Activated T-helper 17 cell treated with anti-CD3 and anti-CD28 coated beads, Interleukin-2, amount 50 U/mL, for 72 hours (primary cell): ENCODE measurements around the gene VSTM2L. TPM values are rescaled to one million over a fixed set of nuclear protein-coding genes. Genes with fewer than 3 reads are reported as not detected.

Experiments used
- ATAC-seq: fragments of 150-1000 bp; cut with Tn5 transposase; replicated peaks from 2 replicates; pipeline ENCODE4 v1.10.0; 2021; ENCODE audit warnings: mild to moderate bottlenecking, moderate library complexity
- H3K27ac Mint-ChIP-seq: one replicate; pipeline ENCODE4 v1.8.0; 2022; ENCODE audit warnings: mixed read lengths
- H3K27me3 Mint-ChIP-seq: one replicate; pipeline ENCODE4 v1.8.0; 2022; ENCODE audit warnings: mixed read lengths
- H3K36me3 Mint-ChIP-seq: one replicate; pipeline ENCODE4 v1.8.0; 2022; ENCODE audit warnings: low read depth, mild to moderate bottlenecking, mixed read lengths
- H3K4me1 Mint-ChIP-seq: one replicate; pipeline ENCODE4 v1.8.0; 2022; ENCODE audit warnings: mixed read lengths
- H3K4me3 Mint-ChIP-seq: one replicate; pipeline ENCODE4 v1.8.0; 2022; ENCODE audit warnings: mild to moderate bottlenecking, mixed read lengths
- H3K9me3 Mint-ChIP-seq: one replicate; pipeline ENCODE4 v1.8.0; 2022; ENCODE audit warnings: mixed read lengths
- total RNA-seq, 2 donors: library from RNA; stranded (reverse); gene quantifications; one replicate each; pipeline ENCODE4 v1.2.3, GENCODE V29; 2022

The VSTM2L gene
- total RNA-seq, 2 donors from 2014 or later: not detected

DNA sequence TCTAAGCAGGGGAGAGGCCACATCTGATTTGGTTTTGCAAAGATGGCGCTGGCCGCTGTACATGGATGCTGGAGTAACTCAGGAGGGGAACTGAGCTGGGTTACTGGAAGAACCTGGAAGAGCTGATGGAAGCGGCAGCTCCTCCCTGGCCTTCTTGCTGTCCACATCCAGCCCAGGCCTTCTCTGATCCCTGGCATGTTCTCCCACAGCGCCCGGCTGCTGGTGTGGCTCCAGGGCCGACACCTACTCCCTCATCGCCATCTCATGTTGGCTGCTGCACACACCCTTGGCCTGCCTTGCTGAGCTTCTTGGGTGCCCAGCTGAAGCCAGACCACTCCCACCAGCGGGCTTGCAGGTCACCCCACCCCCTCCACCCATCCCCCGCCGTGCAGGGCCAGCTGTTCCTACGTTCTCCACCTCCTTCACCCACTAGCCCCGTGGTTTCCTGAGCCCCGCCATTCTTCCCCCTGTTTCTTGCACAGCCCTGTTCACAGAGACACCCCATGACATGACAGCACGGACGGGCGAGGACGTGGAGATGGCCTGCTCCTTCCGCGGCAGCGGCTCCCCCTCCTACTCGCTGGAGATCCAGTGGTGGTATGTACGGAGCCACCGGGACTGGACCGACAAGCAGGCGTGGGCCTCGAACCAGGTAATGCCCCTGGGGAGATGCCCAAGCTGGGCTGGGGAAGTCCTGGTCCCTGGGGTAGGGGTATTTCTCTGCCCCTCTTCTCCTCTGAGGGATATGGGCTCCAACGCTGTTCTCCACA, 28.4 kb downstream of the VSTM2L start:
- Mint-ChIP-seq H3K4me3 (no peak overlapping the region), H3K36me3 (no peaks in the 10 kb centered on the region), H3K27me3 (peaks cover 16% of the 10 kb centered on the region), H3K4me1 (no peaks in the 10 kb centered on the region), H3K27ac (no peak overlapping the region), H3K9me3 (no peaks in the 10 kb centered on the region)
- no peak for ATAC-seq

DNA sequence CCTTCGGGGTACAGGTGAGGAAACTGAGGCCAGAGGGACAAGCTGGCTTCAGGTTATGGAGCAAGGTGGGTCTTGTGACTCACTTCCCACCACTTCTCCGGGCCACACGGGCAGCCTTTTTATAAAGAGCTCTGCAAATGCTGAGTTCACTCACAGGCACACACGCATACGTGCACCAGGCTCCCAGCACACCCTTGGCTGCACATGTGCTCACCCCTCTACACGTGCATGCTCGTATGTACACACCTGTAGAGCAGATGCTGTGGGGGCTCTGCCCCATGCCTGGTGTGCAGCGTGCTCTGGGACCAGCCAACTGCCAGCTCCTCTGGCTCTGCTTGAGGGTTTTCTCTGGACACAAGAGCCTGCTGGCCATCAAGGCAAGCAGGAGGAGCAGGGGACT, 29.1 kb downstream of the VSTM2L start:
- Mint-ChIP-seq H3K27ac (no peak overlapping the region), H3K4me3 (no peak overlapping the region), H3K27me3 (peaks cover 16% of the 10 kb centered on the region)

DNA sequence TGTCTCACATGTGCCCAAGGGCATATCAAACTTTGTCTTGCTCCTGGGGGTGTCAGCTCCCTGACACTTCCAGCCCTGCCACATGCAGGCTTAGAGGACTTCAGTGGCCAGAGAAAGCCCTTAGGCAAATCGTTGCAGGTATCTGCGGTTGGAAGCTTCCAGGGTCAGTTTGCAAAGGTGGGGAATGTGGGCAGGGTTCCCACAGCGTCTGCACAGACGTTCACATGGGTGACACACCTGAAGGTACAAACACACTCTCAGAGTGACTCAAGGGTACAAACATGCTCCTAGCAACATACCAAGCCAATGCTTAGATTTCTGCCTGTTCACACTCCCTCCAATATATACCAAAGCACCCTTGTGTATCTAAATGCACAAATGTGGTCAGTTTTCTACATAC, 30.0 kb downstream of the VSTM2L start:
- ATAC-seq: no peak
- Mint-ChIP-seq H3K4me3 (no peak overlapping the region), H3K4me1 (no peaks in the 10 kb centered on the region), H3K27me3 (peaks cover 19% of the 10 kb centered on the region), H3K27ac (no peak overlapping the region), H3K36me3 (no peaks in the 10 kb centered on the region), H3K9me3 (no peaks in the 10 kb centered on the region)

More for the DNA sequence above, 29.1 kb downstream of the VSTM2L start:
- ATAC-seq: no peak
- H3K36me3 Mint-ChIP-seq: no peaks in the 10 kb centered on the region
- no peaks in the 10 kb centered on the region for H3K4me1 Mint-ChIP-seq
- no peaks in the 10 kb centered on the region for H3K9me3 Mint-ChIP-seq

DNA sequence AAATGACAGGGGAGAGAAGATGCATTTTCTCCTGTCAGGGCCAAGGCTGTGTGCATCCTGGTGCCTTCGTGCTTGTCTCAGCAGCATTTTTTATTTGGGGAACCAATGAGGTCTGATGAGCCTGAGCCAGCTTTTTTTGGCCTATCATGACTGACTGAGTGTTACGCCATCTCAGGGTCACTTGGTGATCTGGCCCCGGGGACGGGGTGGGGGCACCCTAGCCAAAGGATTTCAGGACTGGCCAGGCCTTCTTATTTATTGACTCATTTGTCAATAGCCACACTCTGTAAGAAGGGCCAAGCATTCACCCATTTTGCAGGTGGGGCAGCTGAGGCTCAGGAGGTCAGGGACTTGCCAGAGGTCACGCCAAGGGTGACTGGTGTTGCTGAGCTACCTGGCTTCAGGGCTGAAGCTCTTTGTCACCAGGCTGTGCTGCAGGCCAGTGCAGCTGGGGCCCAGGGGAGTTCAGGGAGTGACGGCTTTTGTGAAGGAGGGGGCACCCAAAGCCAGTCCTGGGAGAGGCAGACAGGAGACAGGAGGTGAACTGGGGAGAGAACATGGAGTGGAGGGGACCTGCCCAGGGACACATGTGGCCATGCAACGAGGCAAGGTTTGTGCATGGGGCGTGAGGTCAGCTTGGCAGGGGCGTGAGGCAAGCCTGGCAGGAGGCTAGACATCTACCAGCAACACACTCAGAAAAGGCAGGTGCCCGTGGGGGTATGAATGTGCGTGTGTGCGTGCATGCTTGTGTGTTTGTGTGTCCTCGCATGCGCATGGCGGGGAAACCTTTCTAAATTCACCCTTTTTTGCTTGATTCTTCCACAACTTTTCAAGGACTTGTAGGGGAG, 31.1 kb downstream of the VSTM2L start:
- H3K4me3 Mint-ChIP-seq: no peak overlapping the region
- H3K27me3 Mint-ChIP-seq: peaks cover 16% of the 10 kb centered on the region
- no peaks in the 10 kb centered on the region for H3K36me3 Mint-ChIP-seq
- no peaks in the 10 kb centered on the region for H3K9me3 Mint-ChIP-seq
- no peaks in the 10 kb centered on the region for H3K4me1 Mint-ChIP-seq
- H3K27ac Mint-ChIP-seq: no peak overlapping the region
- ATAC-seq: no peak

DNA sequence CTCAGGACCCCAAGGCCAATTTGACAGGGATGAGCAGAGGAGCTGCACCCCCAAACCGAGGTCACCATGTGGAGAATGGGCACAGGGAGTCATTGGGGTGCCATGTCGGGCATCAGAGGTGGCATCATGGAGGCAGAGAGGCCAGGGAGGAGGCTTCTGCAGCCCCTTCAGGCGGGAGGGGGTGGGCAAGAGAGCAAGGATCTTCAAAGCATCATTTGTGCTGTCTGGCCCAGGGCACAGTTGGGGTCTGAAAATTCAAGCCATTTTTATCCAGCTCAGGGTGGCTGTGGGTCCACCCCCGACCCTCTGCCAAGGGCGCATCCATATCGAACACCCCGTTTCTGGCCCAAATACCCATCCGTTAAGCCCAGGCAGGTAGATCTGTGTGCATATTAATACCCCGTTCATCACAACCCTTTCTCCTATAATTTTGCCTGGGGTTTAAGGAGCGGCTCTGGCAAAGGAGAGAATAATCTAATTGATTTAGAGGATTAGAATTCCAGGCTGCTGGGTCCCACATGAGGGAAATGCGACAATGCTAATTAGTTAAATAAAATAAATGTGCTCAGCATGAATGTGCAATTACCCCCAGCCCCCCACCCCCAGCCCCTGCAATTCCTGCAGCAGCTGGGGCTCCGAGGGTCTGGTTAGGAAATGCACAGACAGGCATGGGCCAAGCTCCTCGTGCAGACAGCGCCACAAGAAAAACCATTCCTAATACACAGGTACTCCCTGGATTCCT, 31.9 kb downstream of the VSTM2L start:
- Mint-ChIP-seq H3K27ac (no peak overlapping the region), H3K9me3 (no peaks in the 10 kb centered on the region), H3K36me3 (no peaks in the 10 kb centered on the region), H3K4me1 (no peaks in the 10 kb centered on the region), H3K27me3 (peaks cover 10% of the 10 kb centered on the region), H3K4me3 (no peak overlapping the region)
- ATAC-seq: no peak

DNA sequence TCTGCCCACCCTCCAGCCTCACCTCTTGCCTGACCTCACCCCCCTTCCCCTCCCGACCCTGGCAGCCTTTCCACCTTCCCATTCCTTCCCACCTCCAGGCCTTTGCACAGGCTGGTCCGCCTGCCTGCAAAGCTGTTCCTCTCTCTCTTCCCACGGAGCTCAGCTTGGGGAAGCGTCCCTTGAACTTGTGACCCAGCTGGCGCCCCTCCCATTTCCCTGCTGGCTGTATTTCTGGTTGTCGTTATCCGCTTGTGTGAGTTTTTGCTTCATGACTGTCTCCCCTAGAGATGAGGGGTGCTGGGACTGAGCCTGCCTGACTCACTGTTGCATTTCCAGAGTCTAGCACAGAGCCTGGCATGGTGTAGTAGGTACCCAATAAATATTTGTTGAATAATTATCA, 32.5 kb downstream of the VSTM2L start:
- Mint-ChIP-seq H3K4me1 (no peaks in the 10 kb centered on the region), H3K4me3 (no peak overlapping the region), H3K9me3 (no peaks in the 10 kb centered on the region), H3K36me3 (no peaks in the 10 kb centered on the region), H3K27me3 (peaks cover 8% of the 10 kb centered on the region), H3K27ac (no peak overlapping the region)
- ATAC-seq: no peak

DNA sequence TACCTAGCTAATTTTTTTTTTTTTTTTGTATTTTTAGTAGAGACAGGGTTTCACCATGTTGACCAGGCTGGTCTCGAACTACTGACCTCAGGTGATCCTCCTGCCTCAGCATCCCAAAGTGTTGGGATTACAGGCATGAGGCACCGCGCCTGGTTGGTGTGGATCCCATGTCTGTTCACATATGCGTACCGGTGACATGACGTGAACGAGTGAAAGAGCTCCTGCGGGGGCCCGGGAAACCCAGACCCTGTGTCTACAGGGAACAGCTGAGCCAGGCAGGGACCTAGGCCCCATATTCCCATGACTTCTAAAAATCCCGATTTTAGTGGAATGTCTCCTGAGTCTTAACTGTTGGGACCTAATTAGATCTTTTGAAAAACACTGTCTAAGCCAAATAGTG, 33.1 kb downstream of the VSTM2L start:
- Mint-ChIP-seq H3K4me1 (no peaks in the 10 kb centered on the region), H3K9me3 (no peaks in the 10 kb centered on the region), H3K36me3 (no peaks in the 10 kb centered on the region), H3K27ac (no peak overlapping the region), H3K27me3 (peaks cover 7% of the 10 kb centered on the region), H3K4me3 (no peak overlapping the region)
- no peak for ATAC-seq

DNA sequence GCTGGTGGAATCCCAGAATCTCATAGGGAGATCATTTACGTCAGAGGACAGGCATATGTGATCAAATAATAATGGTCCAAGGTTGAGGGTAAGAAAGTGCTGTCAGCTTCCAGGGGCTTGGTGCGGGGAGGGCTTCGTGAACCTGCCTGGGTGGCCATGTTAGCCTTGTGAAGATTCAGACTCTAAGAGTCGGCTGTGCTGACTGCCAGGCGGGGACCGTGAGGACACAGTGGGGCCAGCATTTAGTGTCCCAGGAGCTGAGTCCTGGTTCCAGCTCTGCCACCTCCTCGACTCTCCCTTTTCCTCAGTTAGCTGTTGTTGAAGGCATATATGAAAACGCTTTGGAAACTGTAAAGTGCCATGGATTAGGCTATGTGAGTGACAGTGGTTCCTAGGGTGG, 33.5 kb downstream of the VSTM2L start:
- Mint-ChIP-seq H3K4me1 (no peaks in the 10 kb centered on the region), H3K9me3 (no peaks in the 10 kb centered on the region), H3K27me3 (peaks cover 7% of the 10 kb centered on the region), H3K4me3 (no peak overlapping the region), H3K27ac (no peak overlapping the region), H3K36me3 (no peaks in the 10 kb centered on the region)
- ATAC-seq: no peak

DNA sequence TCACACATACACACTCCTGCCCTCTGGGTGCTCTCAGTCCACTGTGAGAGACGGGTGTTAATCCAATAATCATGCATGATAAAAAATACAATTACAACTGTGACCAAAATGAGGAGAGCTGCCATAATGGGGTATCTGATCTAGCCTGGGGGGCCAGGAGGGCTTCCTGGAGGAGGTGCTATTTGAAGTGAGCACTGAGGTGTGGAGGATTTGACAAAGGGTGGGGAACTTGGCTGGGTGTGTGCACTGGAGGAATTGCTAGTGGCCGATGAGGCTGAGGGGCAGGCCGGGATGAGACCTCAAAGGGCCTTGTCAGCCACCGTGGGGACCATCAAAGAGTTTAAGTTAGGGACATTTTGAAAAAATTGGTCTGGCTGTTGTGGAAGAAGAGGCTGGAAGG, 34.8 kb downstream of the VSTM2L start:
- H3K4me1 Mint-ChIP-seq: no peaks in the 10 kb centered on the region
- no peaks in the 10 kb centered on the region for H3K36me3 Mint-ChIP-seq
- peaks cover 7% of the 10 kb centered on the region for H3K27me3 Mint-ChIP-seq
- no peaks in the 10 kb centered on the region for H3K9me3 Mint-ChIP-seq
- H3K27ac Mint-ChIP-seq: no peak overlapping the region
- H3K4me3 Mint-ChIP-seq: no peak overlapping the region
- no peak for ATAC-seq

DNA sequence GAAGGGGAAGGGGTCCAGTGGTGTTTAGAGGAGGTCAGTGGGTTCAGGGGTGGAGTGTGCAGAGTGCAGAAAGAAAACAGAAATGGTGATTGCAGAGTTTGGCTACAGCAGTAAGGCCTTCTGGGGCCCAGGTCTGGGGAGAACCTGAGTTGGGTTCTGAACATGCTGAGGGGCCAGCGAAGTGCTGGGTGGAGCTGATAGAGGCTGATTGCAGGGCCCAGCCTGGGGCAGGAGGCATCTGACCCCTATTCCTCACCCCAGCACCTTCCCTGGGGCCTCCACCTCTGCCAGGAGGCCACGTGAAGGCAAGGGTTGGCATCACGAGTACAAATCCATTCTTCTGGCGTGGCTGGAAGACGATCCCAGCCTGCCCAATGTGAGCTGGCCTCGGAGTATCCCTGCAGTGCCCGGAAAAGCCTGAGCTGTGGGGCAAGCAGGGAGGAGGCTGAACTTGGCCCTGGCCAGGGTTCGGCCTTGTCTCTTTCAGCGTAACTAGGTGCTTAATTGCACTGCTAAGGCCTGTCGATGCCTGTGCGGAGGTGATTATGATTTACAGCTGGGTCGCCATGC, 35.3 kb downstream of the VSTM2L start:
- H3K27ac Mint-ChIP-seq: no peak overlapping the region
- peaks cover 7% of the 10 kb centered on the region for H3K27me3 Mint-ChIP-seq
- no peak overlapping the region for H3K4me3 Mint-ChIP-seq
- no peaks in the 10 kb centered on the region for H3K36me3 Mint-ChIP-seq
- H3K9me3 Mint-ChIP-seq: no peaks in the 10 kb centered on the region
- ATAC-seq: no peak
- H3K4me1 Mint-ChIP-seq: no peaks in the 10 kb centered on the region

DNA sequence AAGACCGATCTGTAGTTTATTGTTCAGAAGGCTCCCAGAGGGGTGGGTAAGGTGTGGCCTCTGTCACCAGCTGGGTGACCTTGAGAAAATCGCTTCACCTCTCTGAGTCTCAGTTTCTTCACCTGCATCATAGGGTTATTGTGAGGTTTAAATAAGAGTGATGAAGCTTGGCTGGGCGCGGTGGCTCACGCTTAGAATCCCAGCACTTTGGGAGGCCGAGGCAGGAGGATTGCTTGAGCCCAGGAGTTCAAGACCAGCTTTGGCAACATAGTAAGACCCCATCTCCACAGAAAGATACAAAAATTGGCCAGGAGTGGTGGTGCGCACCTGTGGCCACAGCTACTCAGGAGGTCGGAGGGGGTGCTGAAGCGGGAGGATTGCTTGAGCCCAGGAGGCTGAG, 36.0 kb downstream of the VSTM2L start:
- Mint-ChIP-seq H3K27me3 (peaks cover 7% of the 10 kb centered on the region), H3K9me3 (no peaks in the 10 kb centered on the region), H3K4me1 (no peaks in the 10 kb centered on the region), H3K4me3 (no peak overlapping the region), H3K36me3 (no peaks in the 10 kb centered on the region), H3K27ac (no peak overlapping the region)
- ATAC-seq: no peak

DNA sequence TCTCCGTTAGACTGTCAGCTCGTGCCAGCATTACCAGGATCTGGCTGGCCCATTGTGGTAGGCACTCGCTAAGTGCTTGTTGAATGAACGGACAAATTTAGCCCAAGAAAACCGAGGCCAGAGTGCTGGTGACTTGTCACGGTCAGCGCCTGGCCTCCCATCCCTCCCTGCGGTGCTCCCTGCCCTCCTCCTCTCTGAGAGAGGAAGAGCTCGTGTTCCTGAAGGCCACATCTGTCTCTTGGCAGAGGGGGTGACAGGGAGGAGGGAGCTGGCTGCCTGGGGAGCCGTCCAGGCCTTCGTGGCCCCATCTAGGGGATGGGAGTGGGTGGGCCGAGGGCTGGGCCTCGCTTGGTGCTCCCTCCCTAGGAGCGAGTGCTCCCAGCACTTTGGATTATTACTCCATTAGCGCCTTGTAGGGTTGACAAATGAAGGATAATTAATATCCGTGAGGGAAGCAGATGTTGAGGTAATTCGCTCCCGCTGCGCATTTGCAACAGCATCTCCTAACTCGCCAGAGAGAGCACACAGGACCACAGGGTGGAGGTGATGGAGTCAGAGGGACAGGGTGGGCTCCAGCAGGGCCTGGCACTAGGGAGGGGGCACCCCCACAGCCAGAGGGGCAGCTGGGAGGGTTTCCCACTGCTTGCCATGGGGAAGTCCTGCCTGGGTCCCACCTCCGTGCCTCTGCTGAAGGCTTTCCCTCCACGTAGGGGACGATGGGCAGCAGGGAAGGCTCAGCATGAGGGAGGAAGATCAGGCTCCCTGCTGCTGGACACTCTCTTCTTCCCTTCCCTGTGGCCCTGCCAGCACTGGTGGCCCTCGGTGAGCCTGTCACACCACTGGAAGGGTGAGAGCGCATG, 37.0 kb downstream of the VSTM2L start:
- ATAC-seq: no peak

DNA sequence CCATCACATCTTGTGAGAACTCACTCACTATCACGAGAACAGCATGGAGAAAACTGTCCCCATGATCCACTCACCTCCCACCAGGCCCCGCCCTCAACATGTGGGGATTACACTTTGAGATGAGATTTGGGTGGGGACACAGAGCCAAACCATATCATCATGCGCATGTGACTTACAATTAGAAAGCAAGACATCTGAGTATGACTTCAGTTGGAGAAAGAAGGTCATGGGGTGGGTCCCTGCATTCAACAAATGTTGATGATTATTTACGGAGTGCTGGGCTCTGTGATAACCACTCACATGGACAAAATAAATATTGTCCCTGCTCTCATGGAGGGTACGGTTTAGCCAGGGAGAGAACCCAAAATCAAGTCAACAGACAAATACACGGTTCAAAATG, 37.9 kb downstream of the VSTM2L start:
- Mint-ChIP-seq H3K4me3 (no peak overlapping the region), H3K27ac (no peak overlapping the region), H3K27me3 (peaks cover 3% of the 10 kb centered on the region), H3K36me3 (no peaks in the 10 kb centered on the region), H3K9me3 (no peaks in the 10 kb centered on the region), H3K4me1 (no peaks in the 10 kb centered on the region)
- ATAC-seq: no peak

More for the DNA sequence above, 37.0 kb downstream of the VSTM2L start:
- Mint-ChIP-seq H3K9me3 (no peaks in the 10 kb centered on the region), H3K4me1 (no peaks in the 10 kb centered on the region), H3K27ac (no peak overlapping the region), H3K4me3 (no peak overlapping the region), H3K36me3 (no peaks in the 10 kb centered on the region), H3K27me3 (peaks cover 7% of the 10 kb centered on the region)

DNA sequence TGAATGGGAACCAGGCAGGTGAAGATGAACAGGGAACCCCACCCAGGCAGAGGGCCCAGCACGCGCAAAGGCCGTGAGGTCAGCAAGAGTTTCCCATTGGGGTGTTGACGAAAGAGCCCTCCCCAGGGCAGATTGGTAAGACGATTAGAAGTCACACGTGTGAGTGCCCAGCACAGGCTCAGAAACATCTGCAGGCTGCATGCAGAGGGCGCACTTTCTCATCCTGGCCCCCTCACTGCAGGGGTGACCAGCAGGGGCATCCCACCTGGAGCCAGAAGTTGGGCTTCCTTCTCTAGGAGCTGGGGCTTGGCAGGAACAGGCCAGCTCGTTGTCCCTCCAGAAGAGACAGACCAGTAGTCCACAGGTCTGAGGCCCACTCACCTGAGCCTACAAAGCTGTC, 38.4 kb downstream of the VSTM2L start:
- Mint-ChIP-seq H3K27ac (no peak overlapping the region), H3K27me3 (peaks cover 3% of the 10 kb centered on the region), H3K36me3 (no peaks in the 10 kb centered on the region), H3K4me1 (no peaks in the 10 kb centered on the region), H3K9me3 (no peaks in the 10 kb centered on the region), H3K4me3 (no peak overlapping the region)
- ATAC-seq: no peak
